GM13977 (cell line): ENCODE results near the gene NIFK.

Source experiments
- DNase-seq: peaks from one replicate; pipeline ENCODE4 v3.0.0; 2012; ENCODE audit warnings: low spot score
- CTCF ChIP-seq: IDR thresholded peaks from 2 replicates; pipeline ENCODE4 v1.5.1; 2012; ENCODE audit warnings: mild to moderate bottlenecking, control low read depth; ENCODE audit not compliant: insufficient read depth; ENCODE audit errors: extremely low read depth, missing control alignments
- in situ Hi-C: fragments of 300-500 bp; cut with MboI; formaldehyde crosslinking; loops from one replicate; pipeline ENCODE4 v1.12.0; 2022; ENCODE audit warnings: low sequenced_read_pairs, low pct_unique_long_range_greater_than_20kb, mixed read lengths, inconsistent platforms; ENCODE audit not compliant: unreplicated experiment

The NIFK gene

GRCh38 chr2:121736462-121737336 is at the start of gene NIFK:
TSS of gene NIFK (minus strand) at chr2:121736875. CDS start at chr2:121736850, 25 bp downstream.
- no peak for TF ChIP-seq CTCF
- in situ Hi-C loops, result no loop called here
- DNase-seq, result peak; percentile 100

GRCh38 chr2:121783180-121783579 is 46.5 kb upstream of the NIFK start:
- in situ Hi-C loops, result no loop called here
- no peak for TF ChIP-seq CTCF

GRCh38 chr2:121778741-121779487 is 42.2 kb upstream of the NIFK start:
- TF ChIP-seq CTCF, result no peak

More at GRCh38 chr2:121783180-121783579, 46.5 kb upstream of the NIFK start:
- no peak for DNase-seq

GRCh38 chr2:121777699-121778058 is 41.0 kb upstream of the NIFK start:
- no peak for TF ChIP-seq CTCF
- DNase-seq, result no peak
- in situ Hi-C loops, result no loop called here

More at GRCh38 chr2:121778741-121779487, 42.2 kb upstream of the NIFK start:
- in situ Hi-C loops, result no loop called here
- DNase-seq, result no peak

GRCh38 chr2:121776885-121777698 is 40.4 kb upstream of the NIFK start:
- TF ChIP-seq CTCF, result no peak
- no peak for DNase-seq
- in situ Hi-C loops, result no loop called here

- in situ Hi-C loops, result no loop called here
- no peak for DNase-seq
- no peak for TF ChIP-seq CTCF
Observed at GRCh38 chr2:121776361-121776760, 39.7 kb upstream of the NIFK start.
